ENCODE measurements around the gene CAMK1D.

The CAMK1D gene

DNA sequence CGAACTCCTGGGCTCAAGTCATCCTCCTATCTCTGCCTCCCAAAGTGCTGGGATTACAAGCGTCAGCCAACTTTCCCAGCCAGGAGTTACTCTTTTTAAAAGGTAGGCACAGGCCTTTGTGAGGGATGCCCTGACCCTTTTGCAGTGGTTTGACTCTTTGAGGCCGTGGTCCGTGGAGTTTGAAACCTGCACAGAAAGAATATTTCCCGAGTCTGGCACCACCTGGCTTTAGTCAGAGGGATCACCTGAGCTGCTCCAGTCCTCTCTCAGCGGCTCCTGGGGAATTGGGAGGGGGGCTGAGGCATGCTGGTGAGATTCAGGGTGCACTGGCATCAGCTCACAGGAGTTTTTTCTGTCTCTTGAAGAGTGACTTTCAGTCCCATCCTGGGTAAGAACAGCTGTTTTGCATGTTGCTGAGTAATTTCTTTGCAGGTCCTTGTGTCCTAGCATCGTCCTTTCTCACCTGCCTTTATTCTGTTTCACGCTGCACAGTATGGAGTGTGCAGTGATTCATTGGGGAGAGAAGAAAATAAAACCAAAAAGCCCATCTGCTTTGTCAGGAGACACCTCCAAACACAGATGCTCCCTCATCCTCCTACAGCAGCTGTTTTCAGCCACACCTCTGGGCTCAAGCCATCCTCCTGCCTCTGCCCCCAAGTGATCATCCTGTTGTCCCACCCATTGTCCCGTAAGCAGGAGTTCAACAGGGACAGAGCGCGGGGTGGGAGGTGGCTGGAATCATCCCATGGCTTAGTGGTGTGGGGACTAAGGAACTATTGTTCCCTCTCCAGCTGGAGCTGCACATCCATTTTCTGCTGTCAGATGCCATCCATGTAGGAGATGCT is 284.7 kb downstream of the CAMK1D start:
- peak; percentile 32 for DNase-seq (ENCODE audit: low read depth)
- H3K4me3 ChIP-seq (ENCODE audit: low read depth, low read length): no peak overlapping the region
- no peak for TF ChIP-seq CTCF (IDR thresholded peaks at IDR 0.05; ENCODE audit: insufficient read depth, low read depth, low read length, missing control alignments)

DNA sequence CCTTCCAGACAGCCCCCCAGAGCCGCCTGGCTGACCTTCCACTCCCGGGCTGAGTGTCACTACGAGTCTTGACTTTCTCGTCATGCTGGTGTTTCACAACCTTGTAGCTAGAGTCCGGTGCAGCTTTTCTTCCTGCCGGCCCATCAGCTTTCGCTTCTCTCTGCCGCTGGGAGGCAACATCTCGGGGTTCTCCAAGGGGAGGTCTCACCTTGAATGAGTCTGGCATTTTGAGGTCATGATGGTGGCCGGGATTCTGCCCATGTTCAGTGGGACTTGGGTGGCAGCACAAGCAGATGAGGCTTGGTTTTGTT is 285.2 kb downstream of the CAMK1D start:
- peak; percentile 24 for DNase-seq (ENCODE audit: low read depth)
- no peak for TF ChIP-seq CTCF (IDR thresholded peaks at IDR 0.05; ENCODE audit: insufficient read depth, low read depth, low read length, missing control alignments)
- H3K4me3 ChIP-seq (ENCODE audit: low read depth, low read length): no peak overlapping the region

DNA sequence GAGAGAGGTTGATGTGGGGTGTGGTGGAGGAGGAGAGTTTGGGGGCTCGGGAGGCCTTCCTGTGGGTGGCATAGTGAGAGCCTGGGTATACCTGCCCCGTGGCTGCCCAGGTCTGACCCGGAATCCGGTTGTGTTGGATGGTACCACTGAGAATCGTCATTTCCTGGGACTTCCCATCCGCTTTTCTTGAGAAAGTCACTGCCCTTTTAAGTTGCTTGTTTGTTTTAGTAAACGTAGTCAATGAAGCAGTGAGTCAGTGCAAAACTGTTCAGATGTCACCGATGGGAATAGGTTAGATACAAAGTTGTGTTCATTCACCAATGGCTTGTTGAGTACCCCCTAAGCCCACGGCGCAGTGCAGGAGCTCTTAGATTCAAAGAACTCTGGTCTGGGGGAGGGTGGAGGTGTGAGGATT is 285.8 kb downstream of the CAMK1D start:
- DNase-seq (ENCODE audit: low read depth): peak; percentile 41
- no peak overlapping the region for H3K4me3 ChIP-seq (ENCODE audit: low read depth, low read length)
- TF ChIP-seq CTCF (IDR thresholded peaks at IDR 0.05; ENCODE audit: insufficient read depth, low read depth, low read length, missing control alignments): no peak

DNA sequence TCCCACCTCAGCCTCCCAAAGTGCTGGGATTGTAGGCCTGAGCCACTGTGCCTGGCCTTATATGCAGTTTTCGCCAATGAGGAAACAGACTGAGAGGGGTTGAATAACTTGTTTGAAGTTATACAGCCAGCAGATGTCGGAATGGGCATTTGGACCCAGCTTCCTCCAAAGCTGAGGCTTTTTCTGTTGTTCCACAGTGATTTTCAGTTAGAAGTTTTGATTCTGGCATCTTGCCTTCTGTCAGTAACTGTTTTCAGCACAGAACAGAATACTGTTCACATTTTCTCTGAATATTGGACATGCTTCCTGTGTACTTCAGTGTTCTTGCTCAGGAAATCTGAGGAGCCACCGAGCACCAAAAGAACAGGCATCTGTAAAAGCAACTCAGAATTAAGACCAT is 287.2 kb downstream of the CAMK1D start:
- no peak for DNase-seq (ENCODE audit: low read depth)

DNA sequence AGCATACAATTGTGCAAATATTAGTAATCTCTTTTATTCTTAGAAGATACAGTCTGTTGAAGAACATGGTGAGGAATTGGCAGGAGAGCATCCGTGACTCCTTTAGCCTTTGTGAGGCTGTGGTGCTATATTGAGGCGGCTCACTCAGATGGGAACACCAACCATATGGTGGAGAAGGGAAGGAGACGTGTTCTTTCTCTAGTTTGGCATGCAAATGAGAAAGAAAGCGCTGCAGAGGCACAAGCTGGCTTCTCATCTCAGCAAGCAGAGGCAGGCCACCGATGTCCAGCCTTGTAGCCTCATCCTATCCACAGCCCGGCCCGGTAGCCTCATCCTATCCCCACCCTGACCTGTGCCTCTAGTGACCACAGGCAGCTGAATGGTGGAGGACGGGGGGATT is 288.3 kb downstream of the CAMK1D start:
- TF ChIP-seq CTCF (IDR thresholded peaks at IDR 0.05; ENCODE audit: insufficient read depth, low read depth, low read length, missing control alignments): no peak
- no peak for DNase-seq (ENCODE audit: low read depth)
- H3K4me3 ChIP-seq (ENCODE audit: low read depth, low read length): no peak overlapping the region

More for the DNA sequence above, 287.2 kb downstream of the CAMK1D start:
- H3K4me3 ChIP-seq (ENCODE audit: low read depth, low read length): no peak overlapping the region
- no peak for TF ChIP-seq CTCF (IDR thresholded peaks at IDR 0.05; ENCODE audit: insufficient read depth, low read depth, low read length, missing control alignments)

DNA sequence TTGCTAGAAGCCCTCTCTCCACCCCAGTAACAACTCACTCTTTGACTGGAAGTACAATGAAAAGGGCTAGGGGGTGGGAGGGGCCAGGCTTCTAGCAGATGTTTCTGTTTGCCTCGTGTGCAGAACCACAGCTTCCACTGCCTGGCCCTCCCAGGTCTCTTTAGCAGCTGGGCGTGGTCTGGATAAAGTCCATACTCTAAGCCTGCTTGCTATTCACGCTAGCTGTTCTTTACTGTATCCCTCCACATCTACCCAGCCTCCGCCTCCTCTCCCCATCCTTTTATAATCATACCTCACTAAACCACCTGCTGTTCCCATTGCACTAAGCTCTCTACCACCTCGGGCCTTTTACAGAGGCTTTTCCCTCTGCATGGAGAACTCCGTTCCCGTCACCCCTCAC is 288.8 kb downstream of the CAMK1D start:
- DNase-seq (ENCODE audit: low read depth): no peak
- TF ChIP-seq CTCF (IDR thresholded peaks at IDR 0.05; ENCODE audit: insufficient read depth, low read depth, low read length, missing control alignments): no peak
- H3K4me3 ChIP-seq (ENCODE audit: low read depth, low read length): no peak overlapping the region

DNA sequence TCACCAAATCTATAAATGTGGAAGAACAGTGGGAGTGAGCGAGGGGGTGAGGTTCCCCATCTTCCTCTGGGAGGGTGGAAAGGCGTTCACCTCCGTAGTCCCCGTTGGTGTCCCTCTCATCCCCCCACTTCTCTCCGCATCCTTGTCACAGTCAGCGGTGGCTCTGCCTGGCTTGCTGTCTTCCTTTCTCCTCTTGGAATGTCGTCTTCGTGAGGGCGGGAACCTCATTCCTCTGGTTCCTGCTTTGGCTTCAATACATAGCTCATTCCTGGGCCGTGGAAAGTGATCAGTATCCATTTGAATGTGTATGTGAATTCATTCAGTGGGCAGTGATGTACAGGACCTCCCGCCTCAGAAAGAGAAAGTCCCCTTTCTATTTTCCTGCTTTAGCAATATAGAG is 289.4 kb downstream of the CAMK1D start:
- no peak for DNase-seq (ENCODE audit: low read depth)
- H3K4me3 ChIP-seq (ENCODE audit: low read depth, low read length): no peak overlapping the region
- TF ChIP-seq CTCF (IDR thresholded peaks at IDR 0.05; ENCODE audit: insufficient read depth, low read depth, low read length, missing control alignments): no peak
